CD8-positive, alpha-beta memory T cell (primary cell): ENCODE measurements around the gene TEX19. TPM values are rescaled to one million over a fixed set of nuclear protein-coding genes. Genes with fewer than 3 reads are reported as not detected.

ENCODE experiments used
- polyA plus RNA-seq: library from polyadenylated mRNA; unstranded; fragments of 300-500 nt; fragmentation: Illumina TruSeq; gene quantifications from one replicate; pipeline ENCODE4 v1.2.3, GENCODE V29; 2021
- total RNA-seq, 2 experiments: library from RNA; stranded (reverse); gene quantifications; one replicate each; pipeline ENCODE4 v1.2.3, GENCODE V29; 2021

TEX19 gene
- total and polyA plus RNA-seq, 3 experiments from 2014 or later, result not detected

Other genes with a start within 250 kb of the TEX19 start
- 10 to 100 TPM; 69.8 to 77.6 TPM for gene CCDC57, start 146.4 kb upstream of the TEX19 start, total RNA-seq
- 39.2 TPM for gene CCDC57, start 146.4 kb upstream of the TEX19 start, polyA plus RNA-seq
- gene SLC16A3, start 130.2 kb upstream of the TEX19 start, total RNA-seq, result 10 to 100 TPM; 27.5 to 31.8 TPM
- 3.3 TPM for gene SLC16A3, start 130.2 kb upstream of the TEX19 start, polyA plus RNA-seq
- 100 to 1,000 TPM; 129 to 141 TPM for gene CSNK1D, start 85.5 kb upstream of the TEX19 start, total RNA-seq
- gene CSNK1D, start 85.5 kb upstream of the TEX19 start, polyA plus RNA-seq, result 74.6 TPM
- 100 to 1,000 TPM; 186 to 190 TPM for gene CD7, start 41.6 kb upstream of the TEX19 start, total RNA-seq
- gene CD7, start 41.6 kb upstream of the TEX19 start, polyA plus RNA-seq, result 193 TPM
- 1 to 10 TPM in 1 of 2 experiments, under 1 TPM in 1; 0.49 to 1.1 TPM for gene SECTM1, start 25.5 kb upstream of the TEX19 start, total RNA-seq
- gene SECTM1, start 25.5 kb upstream of the TEX19 start, polyA plus RNA-seq, result 1.9 TPM
- gene UTS2R, start 12.5 kb downstream of the TEX19 start, total RNA-seq, result not detected
- gene UTS2R, start 12.5 kb downstream of the TEX19 start, polyA plus RNA-seq, result not detected
- gene HEXD, start 59.1 kb downstream of the TEX19 start, total RNA-seq, result 10 to 100 TPM; 29.6 to 30.4 TPM
- 10.6 TPM for gene HEXD, start 59.1 kb downstream of the TEX19 start, polyA plus RNA-seq
- gene OGFOD3, start 59.3 kb downstream of the TEX19 start, total RNA-seq, result 10 to 100 TPM; 27.9 to 28.4 TPM
- 29.9 TPM for gene OGFOD3, start 59.3 kb downstream of the TEX19 start, polyA plus RNA-seq
- gene CYBC1, start 91.5 kb downstream of the TEX19 start, total RNA-seq, result 100 to 1,000 TPM; 184 to 189 TPM
- gene CYBC1, start 91.5 kb downstream of the TEX19 start, polyA plus RNA-seq, result 175 TPM
- 10 to 100 TPM; 62.2 to 63.0 TPM for gene NARF, start 99.5 kb downstream of the TEX19 start, total RNA-seq
- gene NARF, start 99.5 kb downstream of the TEX19 start, polyA plus RNA-seq, result 95.3 TPM
- gene FOXK2, start 160.5 kb downstream of the TEX19 start, total RNA-seq, result 10 to 100 TPM; 63.9 to 71.2 TPM
- gene FOXK2, start 160.5 kb downstream of the TEX19 start, polyA plus RNA-seq, result 8.2 TPM